Measurements from ENCODE around the gene CACNA1S. TPM values are rescaled to one million over a fixed set of nuclear protein-coding genes. Genes with fewer than 3 reads are reported as not detected.

CACNA1S gene
- total and polyA plus RNA-seq, 12 donors = under 0.01 to 0.09 (median 0.05) TPM; not detected in 7

DNA sequence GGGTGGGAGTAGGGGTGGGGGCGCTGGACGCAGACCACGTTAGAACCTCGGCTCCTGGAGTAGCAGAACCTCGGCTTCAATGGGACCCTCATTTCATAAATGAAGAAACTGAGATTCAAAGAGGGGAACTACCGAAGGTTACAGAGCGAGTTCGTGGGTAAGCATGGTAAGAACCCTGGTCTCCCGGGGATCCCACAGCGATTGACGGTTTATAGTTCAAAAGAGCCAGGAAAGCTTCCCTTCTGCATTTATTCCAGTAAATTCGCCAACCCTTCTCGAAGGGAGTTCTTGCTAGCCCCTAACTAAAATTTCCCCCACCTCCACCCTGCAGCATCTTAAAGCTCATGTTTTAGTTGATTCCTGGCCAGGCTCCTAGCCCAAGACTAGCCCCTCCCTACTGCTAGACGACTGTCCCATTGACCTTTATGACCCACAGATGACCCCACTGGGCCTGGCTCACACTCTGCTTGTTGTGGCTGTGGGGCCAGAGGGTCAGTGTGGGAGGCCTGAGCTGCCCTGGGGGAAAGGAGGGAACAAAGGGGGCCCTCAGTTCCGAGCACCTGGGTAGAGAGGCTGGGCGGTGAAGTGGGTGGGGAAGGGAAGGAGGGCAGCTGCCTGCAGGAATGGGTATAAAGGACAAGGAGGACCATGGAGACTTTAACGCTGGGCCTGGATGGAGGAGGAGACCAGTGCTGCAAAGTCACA is 88.2 kb downstream of the CACNA1S start:
- no peak overlapping the region for H3K27ac ChIP-seq
- peak overlapping the region in 2 of 10 donors; percentile 53 to 68 for H3K4me3 ChIP-seq
- intact Hi-C loops (cut with DNase I) = no loop called here
- no peaks in the 10 kb centered on the region for H3K36me3 ChIP-seq
- 57 to 62% methylated on average over 17 of the region's 17 CpGs for WGBS, 2 donors
- peaks cover 0 to 15% (median 4%) of the 10 kb centered on the region in 7 donors for H3K27me3 ChIP-seq
- TF ChIP-seq, protein P1, sequence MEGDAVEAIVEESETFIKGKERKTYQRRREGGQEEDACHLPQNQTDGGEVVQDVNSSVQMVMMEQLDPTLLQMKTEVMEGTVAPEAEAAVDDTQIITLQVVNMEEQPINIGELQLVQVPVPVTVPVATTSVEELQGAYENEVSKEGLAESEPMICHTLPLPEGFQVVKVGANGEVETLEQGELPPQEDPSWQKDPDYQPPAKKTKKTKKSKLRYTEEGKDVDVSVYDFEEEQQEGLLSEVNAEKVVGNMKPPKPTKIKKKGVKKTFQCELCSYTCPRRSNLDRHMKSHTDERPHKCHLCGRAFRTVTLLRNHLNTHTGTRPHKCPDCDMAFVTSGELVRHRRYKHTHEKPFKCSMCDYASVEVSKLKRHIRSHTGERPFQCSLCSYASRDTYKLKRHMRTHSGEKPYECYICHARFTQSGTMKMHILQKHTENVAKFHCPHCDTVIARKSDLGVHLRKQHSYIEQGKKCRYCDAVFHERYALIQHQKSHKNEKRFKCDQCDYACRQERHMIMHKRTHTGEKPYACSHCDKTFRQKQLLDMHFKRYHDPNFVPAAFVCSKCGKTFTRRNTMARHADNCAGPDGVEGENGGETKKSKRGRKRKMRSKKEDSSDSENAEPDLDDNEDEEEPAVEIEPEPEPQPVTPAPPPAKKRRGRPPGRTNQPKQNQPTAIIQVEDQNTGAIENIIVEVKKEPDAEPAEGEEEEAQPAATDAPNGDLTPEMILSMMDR (IDR thresholded peaks at IDR 0.05) = no peak
- H3K4me1 ChIP-seq = peaks cover 3 to 92% (median 34%) of the 10 kb centered on the region in 9 donors
- no peaks in the 10 kb centered on the region for H3K9me3 ChIP-seq
- ATAC-seq = no peak
- no peak for DNase-seq

DNA sequence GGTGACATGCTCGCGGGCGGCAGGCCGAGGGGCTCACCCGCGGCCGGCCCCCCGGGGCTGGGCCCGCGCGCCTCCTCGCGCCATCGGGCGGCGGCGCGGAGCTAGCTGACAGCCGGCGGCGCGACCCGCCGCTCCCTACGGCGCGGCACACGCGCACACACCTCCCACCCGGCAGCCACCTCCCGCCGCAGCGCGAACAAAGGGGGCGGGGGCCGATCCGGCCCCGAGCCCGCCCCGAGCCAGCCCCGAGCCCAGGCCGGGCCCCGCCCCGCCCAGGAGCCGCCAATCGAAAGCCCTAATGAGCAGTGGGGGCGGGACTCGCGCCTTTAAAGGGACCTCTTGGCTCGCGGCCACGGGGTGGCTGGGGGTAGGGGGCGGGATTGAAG is 88.7 kb downstream of the CACNA1S start, which contains the start of gene KIF21B:
TSS of gene KIF21B (minus strand) at position 198 of the 386 bp plus-strand sequence. CDS start 331 bp downstream, outside the sequence.
- H3K9me3 ChIP-seq = no peaks in the 10 kb centered on the region
- H3K27me3 ChIP-seq = peaks cover 0 to 15% (median 4%) of the 10 kb centered on the region in 7 donors
- peak within 1 kb of the TSS; percentile 50 to 69 (median 55) for H3K4me3 ChIP-seq
- 0 to 3% methylated on average over 18 to 53 of the region's 53 CpGs for WGBS, 2 donors
- TF ChIP-seq, protein P1 (IDR thresholded peaks at IDR 0.05) = no peak
- peaks cover 3 to 92% (median 34%) of the 10 kb centered on the region in 9 donors for H3K4me1 ChIP-seq
- intact Hi-C loops (cut with DNase I) = no loop called here
- H3K27ac ChIP-seq = peak within 1 kb of the TSS in 1 of 10 donors; percentile 90
- no peaks in the 10 kb centered on the region for H3K36me3 ChIP-seq
- peak; percentile 75 to 84 for DNase-seq
- peak; percentile 81 to 92 (median 90) for ATAC-seq

DNA sequence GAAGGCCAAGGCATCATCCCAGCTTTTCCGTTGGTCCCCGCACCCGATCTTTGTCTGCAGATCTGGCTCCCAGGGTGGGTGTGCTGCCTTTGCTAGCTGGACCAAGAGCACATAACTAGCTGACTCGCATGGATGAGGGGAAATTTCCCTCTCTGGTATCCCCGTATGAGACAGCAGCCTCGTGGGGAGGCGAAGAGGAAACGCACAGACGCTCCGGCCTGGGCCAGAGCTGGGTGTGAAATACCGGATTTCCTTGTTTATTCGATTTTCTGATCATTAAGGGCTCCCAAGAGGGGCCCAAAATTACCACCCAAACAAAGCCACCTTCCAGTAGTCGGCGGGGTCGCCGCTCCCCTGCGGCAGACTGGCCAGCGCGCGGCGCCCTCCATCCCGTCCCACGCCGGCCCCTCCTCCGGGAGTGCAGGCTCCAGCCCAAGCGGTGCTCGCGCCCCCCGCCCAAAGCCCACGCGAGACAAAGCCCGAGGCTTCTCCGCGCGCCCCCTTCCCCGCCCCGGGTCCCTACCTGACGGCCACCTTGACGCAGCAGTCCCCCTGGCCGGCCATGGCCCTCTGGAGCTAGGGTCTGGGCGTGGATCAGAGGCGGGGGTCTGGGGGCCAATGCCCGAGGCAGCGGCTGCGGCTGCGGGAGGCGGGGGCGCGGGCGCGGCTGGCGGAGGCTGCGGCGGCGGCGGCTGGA is 89.3 kb downstream of the CACNA1S start:
- H3K27me3 ChIP-seq = peaks cover 0 to 20% (median 4%) of the 10 kb centered on the region in 7 donors
- TF ChIP-seq, protein P1 (IDR thresholded peaks at IDR 0.05) = no peak
- DNase-seq (no peak), ATAC-seq (no peak)
- intact Hi-C loops (cut with DNase I) = loop anchor here in 1 of 10 donors (1.0 kb wide), 1 partner anchor 47 kb away; no protein-coding TSS in a partner anchor
- H3K4me3 ChIP-seq = peak overlapping the region; percentile 50 to 69 (median 55)
- peaks cover 3 to 92% (median 28%) of the 10 kb centered on the region in 9 donors for H3K4me1 ChIP-seq
- peak overlapping the region in 1 of 10 donors; percentile 90 for H3K27ac ChIP-seq
- H3K36me3 ChIP-seq = no peaks in the 10 kb centered on the region
- 5% methylated on average over 36 to 56 of the region's 56 CpGs for WGBS, 2 donors
- no peaks in the 10 kb centered on the region for H3K9me3 ChIP-seq

DNA sequence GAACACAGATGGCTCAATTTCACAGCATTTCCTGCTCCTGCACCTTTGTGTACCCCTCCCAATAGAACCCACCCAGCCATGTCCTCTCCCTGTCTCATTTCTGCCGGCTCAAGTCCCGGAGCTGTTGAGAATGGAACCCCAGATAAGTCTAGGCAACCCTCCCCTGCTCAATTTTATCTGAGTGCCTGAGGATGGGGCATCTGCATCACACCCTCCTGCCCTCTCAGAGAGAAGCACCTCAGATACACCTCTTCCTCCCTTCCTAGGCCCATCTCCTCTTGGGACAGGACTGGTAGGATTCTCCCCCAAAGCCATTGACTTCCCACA is 89.8 kb downstream of the CACNA1S start:
- DNase-seq = no peak
- H3K4me3 ChIP-seq = peak overlapping the region in 8 of 10 donors; percentile 53 to 69 (median 57)
- ATAC-seq = no peak
- peak overlapping the region in 1 of 10 donors; percentile 90 for H3K27ac ChIP-seq
- no peaks in the 10 kb centered on the region for H3K9me3 ChIP-seq
- no peaks in the 10 kb centered on the region for H3K36me3 ChIP-seq
- H3K27me3 ChIP-seq = peaks cover 0 to 25% (median 9%) of the 10 kb centered on the region in 7 donors
- intact Hi-C loops (cut with DNase I) = loop anchor here in 1 of 10 donors (1.0 kb wide), 1 partner anchor 46 kb away; no protein-coding TSS in a partner anchor
- TF ChIP-seq, protein P1 (IDR thresholded peaks at IDR 0.05) = no peak
- WGBS, 2 donors = 59 to 83% methylated on average over 2 of the region's 2 CpGs
- H3K4me1 ChIP-seq = peaks cover 2 to 92% (median 25%) of the 10 kb centered on the region in 9 donors
